Activated CD8-positive, alpha-beta memory T cell treated with anti-CD3 and anti-CD28 coated beads, Interleukin-2, amount 50 U/mL, for 4 hours (primary cell): ENCODE results near the gene MNT.

Experiments used
- DNase-seq: peaks from one replicate; pipeline ENCODE4 v3.0.0-alpha.2; 2020

MNT gene

DNA sequence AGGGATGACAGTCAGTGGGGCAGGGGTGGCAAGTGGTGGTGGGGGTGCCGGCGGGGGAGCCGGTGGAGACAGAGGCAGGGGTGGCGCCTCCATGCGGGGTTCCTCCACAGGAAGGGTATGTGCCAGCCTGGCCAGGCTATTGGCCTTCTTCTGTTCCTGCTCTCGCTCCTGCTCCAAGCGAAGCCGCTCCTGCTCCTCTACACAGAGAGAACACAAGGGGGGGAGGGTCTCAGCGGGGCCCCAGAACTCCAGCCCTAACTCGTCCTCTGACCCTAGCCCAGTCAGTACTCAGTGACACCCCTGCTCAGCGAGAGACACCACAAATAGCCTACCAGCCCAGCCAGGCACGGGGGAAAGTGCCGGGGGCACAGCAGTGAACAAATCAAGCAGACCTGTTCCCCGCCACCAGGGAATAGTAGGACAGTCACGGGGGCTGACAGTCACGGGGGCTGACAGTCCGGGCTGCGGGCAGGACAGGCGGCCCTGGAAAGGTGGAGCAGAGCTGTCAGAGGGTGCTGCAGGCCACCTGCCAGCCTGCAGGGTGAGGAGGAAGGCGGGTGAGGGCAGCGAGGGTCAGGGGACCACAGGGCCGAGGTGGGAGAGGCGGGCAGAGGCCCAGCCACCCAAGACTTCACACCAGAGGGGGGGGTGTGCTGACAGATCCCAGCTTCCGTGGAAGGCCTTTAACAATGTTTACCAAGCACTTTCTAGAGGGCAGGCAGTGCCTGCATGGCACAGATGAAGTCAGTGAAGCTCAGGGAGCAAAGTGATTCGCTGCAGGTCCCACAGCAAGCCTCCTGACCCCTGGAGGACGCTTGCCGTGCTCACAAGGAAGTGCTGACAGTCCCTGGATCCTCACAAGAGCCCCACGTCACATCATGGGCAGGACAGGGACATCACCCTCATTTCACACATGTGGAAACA lies 5.3 kb downstream of the MNT start:
- DNase-seq, result no peak

DNA sequence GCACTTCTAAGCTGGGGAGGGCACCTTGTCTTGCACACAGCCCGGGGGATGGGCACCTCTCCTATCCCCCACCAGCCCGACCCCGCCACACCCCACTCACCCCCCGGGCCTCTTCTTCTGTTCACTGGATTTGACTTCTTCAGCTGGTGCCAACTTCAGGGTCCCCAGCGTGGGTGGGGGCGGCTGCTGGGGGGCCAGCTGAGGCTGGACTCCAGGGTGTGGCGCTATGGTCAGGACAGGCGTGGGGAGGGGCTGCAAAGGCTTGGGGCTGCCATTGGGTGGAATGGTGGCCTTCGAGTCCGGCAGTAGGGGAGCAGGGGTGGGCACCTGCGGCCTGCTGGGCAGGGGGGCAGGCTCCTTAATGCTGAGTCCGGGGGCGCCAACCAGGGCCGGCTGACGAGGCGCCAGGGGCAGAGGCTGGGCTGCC lies 6.1 kb downstream of the MNT start:
- DNase-seq, result no peak

DNA sequence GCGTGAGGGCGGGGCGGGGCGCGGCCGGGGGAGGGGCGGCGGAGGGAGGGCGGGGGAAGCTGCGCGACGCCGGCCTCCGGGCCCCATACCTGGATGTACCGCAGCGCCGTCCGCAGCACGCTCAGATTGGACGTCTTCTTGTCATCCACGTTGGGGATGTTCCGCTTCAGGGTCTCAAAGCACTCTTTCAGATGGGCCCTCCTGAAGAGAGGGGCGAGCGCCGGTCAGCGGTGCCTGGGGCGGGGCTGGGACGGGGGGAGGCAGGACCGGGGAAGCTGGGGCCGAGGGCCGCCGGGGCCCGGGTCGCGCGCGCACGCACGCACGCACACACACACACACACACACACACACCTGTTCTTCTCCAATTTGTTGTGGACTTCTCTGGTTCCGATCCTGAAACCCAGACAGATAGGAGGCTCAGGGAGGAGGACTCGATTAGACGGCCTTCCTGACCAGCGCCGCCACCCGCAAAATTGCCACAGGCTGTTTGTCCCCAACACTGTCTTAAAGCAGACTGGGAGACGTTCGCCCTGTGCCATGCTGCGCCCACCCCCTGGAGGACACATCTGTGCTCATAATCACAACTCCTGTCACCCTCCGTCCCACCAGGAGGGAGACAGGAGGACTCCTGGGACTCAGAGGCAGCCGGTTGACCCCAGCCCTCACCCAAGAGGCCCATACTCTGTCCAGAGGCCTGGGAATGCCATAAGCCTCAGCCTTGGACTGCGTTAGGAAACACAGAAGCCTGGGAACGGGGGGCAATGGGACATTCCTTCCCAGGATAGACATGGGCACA lies 6.7 kb downstream of the MNT start:
- no peak for DNase-seq

DNA sequence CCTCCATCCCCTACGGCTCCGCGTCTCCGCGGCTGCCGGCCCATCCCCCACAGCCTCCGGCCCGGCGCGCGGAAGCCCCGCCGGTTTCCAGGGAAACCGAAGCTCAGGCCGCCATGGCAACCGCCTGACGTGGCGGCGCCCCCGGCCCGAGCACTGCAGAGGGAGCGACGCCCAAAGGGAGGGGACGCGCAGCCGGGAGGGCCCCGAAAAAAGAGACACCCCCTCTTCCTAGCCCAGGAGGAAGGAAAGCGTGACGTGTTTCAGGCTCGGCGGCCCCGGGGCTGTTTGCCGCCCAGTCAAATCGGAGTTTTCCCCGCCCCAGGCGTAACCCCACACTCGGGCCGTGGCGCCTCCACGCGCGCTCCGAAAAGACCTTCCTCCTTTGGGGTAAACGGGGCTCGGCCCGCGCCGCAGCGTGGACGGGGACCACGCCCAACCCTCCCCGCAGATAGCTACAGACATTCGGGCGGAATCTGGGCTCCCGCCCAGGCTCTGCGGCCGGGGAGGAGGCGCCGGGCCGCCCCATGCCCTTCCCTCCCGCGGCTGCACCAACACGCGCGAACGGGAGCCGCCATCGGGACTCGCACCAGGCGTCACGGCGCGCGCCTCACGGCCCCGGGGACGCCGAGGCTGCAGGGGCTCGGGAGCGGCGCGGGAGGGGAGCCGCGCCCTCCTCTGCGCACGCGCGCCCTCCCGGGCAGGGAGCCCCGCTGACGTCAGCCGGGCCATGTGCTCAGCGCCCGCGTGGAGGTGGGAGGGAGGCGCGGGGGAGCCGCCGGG lies 7.5 kb downstream of the MNT start:
- DNase-seq, result peak; percentile 92

DNA sequence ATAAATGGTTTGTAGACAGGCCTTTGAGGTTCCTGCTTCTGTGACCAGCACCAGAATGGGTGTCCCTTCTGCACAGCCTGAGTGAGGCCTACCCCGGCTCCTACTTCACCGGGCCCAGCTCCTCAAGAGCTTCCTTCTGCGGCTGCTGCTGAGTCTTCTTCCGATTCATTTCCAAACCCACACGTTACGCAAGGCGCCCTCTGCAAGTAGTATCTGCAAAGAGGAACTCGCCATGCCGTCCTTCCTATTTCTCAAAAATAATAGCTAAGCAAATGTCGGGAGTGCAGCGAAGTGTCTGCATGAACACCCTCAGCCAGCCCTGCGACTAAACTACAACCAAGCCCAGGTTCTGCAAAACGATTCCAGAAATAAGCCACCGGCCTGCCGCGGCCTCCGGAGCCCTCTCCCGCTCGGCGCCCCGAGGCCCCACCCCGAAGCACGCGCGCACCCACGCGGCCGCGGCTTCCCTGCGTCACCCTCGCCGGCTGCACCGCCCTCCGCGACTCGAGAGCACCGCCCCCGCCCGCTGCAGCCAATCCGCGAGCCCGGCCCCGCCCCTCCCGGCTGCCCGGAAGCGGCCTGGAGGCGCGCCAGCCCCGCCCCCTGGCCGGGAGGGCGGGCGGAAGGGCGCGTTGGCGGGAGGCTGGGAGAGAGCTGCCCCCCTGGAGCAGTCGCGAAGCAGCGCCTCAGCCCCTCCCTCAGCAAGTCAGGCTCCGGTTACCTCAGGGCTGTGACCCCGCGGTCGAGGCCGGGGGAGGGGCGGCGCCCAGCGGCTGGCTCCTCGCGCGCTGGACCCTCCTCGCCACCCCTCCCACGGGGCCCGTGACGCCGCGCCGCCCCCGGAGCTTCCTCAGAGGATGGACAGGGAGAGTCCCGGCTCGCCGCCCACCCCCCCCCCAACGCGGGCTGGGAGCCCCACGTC lies 8.3 kb downstream of the MNT start:
- DNase-seq, result peak; percentile 99

DNA sequence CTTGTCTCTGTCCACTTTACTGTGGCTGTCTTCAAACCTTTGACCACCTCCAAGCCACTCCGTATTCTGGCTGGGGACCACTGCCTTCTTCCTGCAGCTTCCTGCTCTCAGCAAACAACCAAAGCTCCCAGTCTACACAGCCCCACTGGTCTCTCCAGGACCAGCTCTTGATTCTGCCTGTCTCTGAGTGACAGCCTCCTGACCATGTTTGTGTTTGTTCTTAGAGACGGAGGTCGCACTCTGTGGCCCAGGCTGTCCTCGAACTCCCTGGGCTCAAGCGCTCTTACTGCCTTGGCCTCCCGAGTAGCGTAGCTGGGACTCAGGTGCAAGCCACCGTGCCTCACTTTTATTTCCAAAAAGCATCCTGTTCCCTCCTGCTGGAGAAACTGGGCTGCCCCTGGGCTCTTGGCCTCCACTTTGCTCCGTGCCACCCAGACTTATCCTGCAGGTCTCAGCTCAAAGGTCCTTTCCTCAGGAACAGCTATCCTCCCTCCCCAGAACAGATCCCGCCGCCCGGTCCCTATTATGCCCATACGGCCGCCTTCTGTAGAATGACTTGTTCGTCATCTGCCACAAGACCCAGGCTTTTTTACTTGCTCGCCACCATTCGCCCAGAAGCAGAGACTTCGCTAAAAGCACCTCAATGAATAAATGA lies 9.1 kb downstream of the MNT start:
- no peak for DNase-seq

DNA sequence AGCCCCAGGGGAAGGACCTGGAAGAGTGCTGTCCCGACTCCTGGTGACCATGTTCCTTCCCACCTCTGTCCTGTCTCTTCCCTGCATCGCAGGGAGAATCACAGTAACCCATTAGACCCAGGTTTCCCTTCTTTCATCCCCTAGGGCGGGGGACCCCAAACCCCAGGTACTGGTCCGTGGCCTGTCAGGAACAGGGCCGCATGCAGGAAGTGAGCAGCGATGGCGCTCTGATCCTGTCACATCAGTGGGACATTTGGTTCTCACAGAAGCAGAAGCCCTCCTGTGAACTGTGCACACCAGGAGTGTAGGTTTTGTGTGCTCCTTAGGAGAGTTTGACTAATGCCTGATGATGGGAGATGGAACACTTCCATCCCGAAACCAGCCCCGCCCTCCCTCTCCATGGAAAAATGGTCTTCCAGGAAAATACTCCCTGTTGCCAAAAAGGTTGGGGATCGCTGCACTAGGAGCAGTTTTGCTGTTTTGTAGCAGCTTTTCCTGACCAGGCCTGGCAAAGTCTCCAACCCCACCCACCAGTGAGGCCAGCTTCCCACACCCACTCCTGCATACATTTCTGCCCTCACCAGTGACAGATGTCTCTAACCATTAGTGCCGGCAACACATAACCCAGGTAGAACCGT lies 10.5 kb downstream of the MNT start:
- no peak for DNase-seq

DNA sequence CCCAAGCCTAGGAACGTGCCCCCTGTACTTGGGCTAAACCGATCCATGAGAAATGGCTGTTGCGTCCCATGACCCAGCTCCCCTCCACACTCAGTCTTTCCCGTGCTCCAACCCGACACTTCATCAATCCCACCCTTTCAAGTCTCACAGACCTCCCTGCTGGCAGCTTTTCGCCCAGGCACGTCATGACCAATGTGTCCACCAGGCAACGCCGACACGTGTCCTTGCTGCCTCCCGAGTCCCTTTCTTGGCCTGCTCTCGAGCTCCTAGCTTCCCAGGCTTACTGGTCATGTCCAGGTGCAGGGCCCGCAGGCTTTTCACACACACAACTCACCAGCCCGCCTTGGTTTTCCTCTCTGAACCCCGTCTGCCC lies 12.2 kb downstream of the MNT start:
- DNase-seq, result no peak

DNA sequence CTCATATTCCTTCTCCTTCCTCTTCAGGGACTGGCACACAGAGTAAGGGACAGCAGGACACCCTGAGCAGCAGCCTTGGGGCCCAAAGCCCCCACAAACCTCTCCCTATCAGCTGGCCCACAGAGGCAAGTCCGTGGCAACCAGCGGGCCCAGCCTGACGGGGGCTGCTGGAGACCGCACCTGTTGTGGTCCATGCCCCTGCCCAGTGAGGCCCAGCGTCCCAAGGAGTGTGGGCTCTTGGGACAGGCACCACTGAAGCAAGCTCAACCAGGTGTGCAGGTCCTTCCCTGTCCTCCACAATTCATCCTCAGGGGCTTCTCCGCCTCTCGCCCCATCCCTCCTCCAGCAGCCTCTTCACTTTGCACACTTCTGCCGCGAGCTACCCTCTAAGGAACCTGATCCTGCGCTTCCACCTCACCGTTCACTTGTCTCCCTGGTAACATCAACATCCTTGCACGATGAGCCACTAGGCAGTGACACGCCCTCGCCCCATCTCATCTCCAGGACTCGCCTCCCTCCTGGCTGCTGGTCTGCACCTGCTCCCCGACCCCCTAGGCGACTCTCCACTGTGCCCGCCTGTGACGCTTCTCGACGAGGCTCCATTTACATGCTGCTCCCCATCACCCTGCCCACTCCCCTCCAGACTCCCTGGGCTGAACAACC lies 12.7 kb downstream of the MNT start:
- no peak for DNase-seq

DNA sequence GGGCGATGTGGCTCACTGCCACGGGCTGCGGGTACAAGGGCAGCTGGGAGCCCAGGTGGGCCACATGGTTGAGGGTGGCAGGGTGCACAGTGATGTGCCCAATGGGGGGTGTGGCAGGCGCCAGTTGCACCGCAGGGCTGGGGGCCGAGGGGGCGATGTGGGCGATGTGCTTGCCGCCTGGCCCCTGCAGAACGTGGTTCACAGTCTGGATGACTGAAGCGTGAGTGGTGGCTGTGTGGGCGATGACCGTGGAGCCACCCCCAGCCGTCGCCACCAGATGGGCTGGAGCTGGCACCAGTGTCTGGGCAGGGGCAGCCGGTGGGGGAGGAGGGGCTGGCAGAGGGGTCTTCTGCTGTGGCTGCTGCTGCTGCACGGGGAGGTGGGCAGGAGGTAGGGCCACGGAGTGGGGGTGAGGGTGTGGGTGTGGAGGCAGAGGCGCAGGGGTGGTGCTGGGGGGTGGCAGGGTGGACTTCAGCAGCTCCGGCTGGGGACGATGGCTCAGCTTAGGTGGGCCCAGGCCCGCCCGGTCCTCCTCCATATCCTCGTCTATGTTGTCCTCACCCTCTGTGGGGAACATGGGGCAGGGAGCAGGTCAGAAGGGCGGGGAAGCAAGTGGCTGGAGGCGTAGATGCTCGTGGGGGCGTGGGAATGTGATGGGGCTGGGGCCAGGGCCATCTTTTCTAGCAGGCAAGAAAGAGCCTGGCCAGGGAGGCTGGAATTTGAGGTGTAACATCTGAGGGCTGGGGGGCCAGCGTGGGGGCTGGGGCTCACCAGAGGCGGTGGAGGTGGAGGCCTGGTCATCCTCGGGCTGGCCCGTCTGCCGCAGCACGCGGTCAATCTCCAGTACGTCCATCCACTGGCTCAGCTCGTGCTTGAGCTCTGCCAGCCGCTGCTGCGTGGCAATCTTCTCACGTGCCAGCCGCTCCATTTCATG lies 13.5 kb downstream of the MNT start:
- DNase-seq, result no peak

DNA sequence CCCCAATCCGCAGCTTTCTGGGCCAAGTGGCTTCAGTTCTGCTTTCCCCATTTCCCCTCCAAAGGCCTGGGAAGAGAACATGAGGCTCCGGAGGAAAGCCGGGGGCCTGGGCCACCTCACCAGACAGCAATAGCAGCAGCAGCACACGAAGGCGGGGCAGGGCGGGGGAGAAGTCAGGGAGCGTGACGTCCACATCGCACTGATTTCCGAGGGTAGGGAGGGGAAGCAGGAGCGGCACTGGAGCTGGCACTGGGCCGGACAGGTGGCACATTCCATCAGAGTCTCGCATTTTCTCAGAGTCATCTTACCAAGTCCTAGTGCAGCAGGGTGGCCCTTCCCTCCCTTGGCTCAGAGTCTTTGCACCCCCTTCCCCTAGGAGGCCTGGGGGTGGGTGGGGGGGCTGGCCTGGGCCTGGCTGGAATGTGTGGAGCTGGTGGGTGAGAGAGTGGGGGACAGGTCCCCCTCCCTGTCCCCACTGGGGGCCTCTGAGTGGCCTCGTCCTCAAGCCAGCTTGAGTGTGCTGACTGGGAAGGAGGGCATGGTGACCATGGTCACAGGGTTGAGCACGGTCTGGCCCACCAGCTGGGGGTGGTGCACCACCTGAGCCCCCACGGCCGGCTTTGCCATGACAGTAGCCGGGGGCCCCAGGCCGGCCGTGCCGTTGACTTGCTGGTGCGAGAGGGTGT lies 14.3 kb downstream of the MNT start:
- no peak for DNase-seq

DNA sequence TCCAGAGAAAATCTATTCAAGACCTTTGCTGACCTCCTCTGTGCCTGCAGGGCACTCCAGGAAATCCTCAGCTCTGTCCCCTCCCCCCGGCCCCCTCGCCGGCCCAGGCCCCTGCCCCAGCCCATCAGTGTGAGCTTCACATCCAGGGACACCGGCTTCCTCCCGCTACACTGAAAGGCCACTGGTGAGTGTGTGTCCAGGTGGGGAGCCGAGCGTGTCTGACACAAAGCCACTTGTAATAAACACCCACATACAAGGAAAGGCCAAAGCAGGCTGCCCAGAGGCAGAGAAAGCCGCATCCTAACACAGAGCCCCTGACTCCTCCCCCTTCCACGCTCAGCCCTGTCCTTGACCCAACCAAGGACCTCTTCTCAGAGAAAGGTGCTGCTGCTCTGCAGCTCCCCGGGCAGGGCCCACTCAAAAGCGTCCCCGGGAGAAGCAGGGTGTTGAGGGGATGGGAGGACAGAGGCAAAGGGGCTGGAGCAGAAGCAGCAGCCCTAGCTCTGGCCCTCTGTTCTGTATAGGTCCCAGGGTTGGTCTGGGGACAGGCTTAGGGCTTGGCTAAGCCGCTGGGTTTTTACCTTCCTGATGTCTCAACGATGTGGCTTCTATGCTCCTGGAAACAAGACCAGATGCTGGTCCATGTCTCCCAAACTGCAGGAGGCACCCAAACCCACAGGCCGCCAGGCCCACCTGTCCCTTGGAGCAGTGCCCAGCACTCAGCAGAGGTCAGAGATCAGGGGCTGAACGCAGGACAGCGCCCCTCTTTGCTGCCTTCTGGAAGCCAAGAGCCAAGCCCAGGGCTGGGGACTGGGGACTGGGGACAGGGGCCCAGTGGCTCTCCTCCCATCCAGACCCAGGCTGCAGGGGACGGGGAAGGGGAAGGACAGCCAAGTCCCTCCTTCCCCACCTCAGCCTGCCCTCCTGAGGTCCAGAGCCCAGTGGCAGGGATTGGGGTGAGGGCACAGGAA lies 15.3 kb downstream of the MNT start:
- no peak for DNase-seq

DNA sequence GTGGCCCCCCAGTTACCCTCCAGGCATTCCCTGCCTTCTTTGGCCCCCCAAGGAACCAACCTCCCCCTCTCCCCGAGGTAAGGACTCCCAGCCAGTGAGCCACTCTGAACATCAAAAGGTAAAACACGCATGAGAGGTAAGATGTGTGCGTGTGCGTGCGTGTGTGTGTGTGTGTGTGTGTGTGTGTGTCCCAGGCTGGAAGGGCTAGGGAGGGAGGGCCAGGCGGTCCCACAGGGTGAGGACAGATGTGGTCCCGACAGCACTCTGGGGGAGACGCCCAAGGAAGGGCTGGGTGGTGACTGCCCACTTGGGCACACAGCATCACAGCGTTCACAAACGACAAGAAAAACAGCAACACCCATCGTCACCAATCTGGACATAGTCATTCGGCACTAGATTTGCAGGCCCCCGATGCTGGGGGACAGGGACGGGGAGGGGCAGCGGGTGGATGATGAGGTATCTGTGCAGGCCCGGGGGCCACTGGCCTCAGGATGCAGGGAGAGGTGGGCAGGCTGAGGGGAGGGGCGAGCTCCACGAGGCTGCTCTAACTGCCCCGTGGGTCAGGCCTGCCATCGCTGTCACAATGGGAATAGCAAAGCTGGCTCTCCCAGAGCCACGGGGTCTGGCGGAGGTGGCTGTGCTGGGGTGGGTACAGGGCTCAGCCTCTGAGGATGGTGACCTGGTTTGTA lies 16.3 kb downstream of the MNT start:
- DNase-seq, result no peak

DNA sequence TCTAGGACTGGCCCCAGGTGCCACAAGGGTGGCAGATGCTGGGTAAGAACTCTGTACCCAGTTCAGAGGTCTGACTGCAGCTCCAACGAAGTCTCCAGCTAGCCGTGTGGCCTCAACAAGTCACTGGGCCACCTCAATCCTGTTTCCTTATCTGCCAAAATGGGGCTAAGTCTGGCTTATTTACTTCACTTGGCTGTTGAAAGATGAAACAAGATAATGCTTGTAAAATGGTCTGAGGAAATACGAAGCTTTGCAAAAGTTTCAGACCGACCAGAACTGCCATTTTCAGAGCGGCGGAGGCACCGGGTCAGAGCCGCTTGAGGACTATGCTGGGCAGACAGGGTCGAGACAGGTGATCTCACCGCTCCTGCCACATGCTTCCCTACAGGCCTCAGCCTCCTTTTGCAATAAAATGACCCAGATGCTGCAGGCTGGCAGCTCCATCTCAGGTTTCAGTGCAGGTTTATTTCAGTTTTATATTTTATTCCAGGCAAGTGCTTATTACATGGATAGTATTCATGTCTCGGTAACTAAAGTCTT lies 17.2 kb downstream of the MNT start:
- no peak for DNase-seq

DNA sequence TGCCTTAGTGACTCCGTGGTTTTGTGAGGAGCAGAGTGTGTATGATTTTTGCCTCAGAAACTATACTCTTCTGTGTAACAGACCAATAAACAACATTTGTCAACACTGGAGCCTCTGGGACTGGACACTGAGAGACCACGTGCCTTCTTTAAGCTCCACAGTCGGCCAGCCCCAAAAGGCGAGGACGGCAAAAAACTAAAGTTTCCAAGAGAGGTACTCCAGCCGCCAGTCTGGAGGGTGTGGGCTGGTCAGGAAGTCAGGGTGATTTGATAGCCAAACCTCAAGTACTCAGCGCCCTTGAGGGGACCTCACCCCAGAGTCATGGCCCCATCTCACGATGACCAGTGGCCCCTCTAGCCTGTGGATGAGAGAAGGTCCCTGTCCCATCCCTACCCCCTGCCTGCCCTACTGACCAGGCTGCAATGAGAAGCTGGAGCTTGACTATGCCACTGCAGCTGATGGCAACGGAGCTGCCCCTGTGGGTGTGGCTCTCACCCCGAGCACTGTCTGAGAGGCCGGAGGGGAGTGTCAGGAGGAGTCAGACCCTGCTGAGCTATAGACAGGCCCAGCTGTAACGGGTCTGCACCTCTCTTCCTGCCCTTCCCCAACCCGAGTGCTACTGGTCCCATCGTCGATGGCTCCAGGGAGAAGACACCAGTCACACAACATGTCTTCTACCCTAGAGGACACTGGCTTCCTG lies 19.8 kb downstream of the MNT start:
- no peak for DNase-seq
